ENCODE data around the gene CCR4. TPM values are rescaled to one million over a fixed set of nuclear protein-coding genes. Genes with fewer than 3 reads are reported as not detected.

CCR4 gene
- total RNA-seq, 3 donors from 2014 or later = 0.32 to 0.66 (median 0.44) TPM

DNA sequence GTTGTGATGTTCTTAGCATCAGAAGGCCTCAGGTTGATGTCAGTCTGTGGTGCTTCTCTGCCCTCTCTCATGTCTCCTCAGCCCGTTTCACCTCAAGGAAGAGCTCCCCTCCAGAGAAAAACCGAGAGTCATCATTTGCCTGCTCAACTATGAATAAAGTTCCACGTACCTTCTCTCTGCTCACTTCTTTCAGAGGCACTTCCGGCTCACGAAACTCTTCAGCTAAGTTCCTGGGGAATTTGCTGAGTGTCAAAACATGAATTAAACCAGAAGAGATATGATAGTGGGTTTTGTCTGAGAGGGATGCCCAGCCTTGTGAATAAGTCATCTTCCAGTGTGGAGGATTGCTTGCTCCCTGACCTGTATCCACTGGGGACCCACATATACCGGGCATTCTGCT is 37.7 kb downstream of the CCR4 start:
- no peaks in the 10 kb centered on the region for H3K9me3 ChIP-seq
- no peak for DNase-seq (ENCODE audit: low spot score in 2 of 2)
- H3K4me1 ChIP-seq = no peaks in the 10 kb centered on the region
- no peaks in the 10 kb centered on the region for H3K36me3 ChIP-seq
- TF ChIP-seq POLR2A (IDR thresholded peaks at IDR 0.05) = no peak
- TF ChIP-seq, protein P1, sequence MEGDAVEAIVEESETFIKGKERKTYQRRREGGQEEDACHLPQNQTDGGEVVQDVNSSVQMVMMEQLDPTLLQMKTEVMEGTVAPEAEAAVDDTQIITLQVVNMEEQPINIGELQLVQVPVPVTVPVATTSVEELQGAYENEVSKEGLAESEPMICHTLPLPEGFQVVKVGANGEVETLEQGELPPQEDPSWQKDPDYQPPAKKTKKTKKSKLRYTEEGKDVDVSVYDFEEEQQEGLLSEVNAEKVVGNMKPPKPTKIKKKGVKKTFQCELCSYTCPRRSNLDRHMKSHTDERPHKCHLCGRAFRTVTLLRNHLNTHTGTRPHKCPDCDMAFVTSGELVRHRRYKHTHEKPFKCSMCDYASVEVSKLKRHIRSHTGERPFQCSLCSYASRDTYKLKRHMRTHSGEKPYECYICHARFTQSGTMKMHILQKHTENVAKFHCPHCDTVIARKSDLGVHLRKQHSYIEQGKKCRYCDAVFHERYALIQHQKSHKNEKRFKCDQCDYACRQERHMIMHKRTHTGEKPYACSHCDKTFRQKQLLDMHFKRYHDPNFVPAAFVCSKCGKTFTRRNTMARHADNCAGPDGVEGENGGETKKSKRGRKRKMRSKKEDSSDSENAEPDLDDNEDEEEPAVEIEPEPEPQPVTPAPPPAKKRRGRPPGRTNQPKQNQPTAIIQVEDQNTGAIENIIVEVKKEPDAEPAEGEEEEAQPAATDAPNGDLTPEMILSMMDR (IDR thresholded peaks at IDR 0.05) = no peak
- TF ChIP-seq POLR2AphosphoS5 (IDR thresholded peaks at IDR 0.05) = no peak
- no peak overlapping the region for H3K27ac ChIP-seq
- intact Hi-C loops (cut with DNase I; ENCODE audit: low total_unique reads) = no loop called here
- no peak overlapping the region for H3K4me3 ChIP-seq
- H3K27me3 ChIP-seq = no peaks in the 10 kb centered on the region

DNA sequence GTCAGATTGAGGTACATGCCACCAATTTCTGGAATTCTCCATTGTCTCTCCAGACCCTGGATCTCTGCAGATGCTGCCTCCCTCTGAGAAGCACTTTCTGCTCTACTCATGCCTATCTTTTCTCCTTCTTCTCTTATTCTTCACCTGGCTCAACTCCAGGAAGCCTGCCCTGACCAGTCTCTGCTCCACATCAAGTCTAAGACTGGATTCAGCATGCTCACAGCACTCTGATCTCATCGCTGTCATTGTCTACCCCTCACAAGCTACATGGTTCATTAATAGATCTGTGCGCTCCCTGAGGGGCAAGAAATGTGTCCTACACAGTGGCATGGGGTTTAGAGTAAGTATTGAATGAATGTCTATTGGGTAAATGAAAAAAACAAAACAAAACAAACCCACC is 38.7 kb downstream of the CCR4 start:
- no peak overlapping the region for H3K27ac ChIP-seq
- no peak overlapping the region for H3K4me3 ChIP-seq
- no peaks in the 10 kb centered on the region for H3K4me1 ChIP-seq
- intact Hi-C loops (cut with DNase I; ENCODE audit: low total_unique reads) = no loop called here
- H3K36me3 ChIP-seq = no peaks in the 10 kb centered on the region
- no peaks in the 10 kb centered on the region for H3K9me3 ChIP-seq
- TF ChIP-seq POLR2A (IDR thresholded peaks at IDR 0.05) (no peak), POLR2AphosphoS5 (IDR thresholded peaks at IDR 0.05) (no peak)
- no peaks in the 10 kb centered on the region for H3K27me3 ChIP-seq
- DNase-seq (ENCODE audit: low spot score in 2 of 2) = no peak

DNA sequence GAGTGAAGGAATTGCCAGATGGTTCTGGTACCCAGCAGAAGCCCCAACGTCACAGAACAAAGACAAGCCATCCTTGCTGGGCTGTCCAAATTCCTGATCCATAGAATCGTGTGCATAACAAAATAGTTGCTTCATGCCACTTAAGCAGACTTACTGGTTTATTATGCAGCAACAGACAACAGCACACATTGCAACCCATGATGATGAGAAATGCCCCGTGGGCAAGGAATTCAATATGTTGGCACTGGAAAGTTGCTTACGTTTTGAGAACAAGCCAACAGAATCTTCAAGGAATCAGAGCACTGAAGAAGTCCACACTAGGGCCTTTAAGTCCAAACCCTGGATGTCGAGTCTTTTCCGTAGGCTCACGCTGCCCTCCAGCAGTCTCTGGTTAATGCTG is 40.3 kb downstream of the CCR4 start:
- intact Hi-C loops (cut with DNase I; ENCODE audit: low total_unique reads) = no loop called here
- TF ChIP-seq, protein P1 (IDR thresholded peaks at IDR 0.05) = no peak
- no peak for TF ChIP-seq POLR2AphosphoS5 (IDR thresholded peaks at IDR 0.05)
- TF ChIP-seq POLR2A (IDR thresholded peaks at IDR 0.05) = no peak
- Histone ChIP-seq H3K9me3 (no peaks in the 10 kb centered on the region), H3K36me3 (no peaks in the 10 kb centered on the region), H3K4me1 (no peaks in the 10 kb centered on the region), H3K27ac (no peak overlapping the region), H3K4me3 (no peak overlapping the region), H3K27me3 (no peaks in the 10 kb centered on the region)
- no peak for DNase-seq (ENCODE audit: low spot score in 2 of 2)

DNA sequence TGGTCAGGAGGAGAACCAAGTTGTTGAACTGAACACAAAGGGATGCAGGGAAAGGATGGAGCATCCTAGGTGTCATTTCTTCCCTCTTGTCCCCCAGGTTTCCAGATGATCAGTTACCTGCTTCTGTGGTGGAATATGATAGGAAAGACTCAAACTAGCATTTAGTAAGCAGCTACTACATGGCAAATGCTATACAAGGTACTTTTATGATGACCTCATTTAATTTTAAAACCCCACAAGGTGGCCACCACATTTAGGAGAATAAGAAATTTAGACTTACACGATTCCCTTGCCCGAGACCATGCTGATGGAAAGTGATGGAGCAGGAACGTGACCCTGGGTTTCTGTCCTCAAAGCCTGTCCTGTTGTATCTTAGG is 40.9 kb downstream of the CCR4 start:
- H3K36me3 ChIP-seq = no peaks in the 10 kb centered on the region
- no peaks in the 10 kb centered on the region for H3K27me3 ChIP-seq
- H3K9me3 ChIP-seq = no peaks in the 10 kb centered on the region
- TF ChIP-seq POLR2A (IDR thresholded peaks at IDR 0.05) (no peak), POLR2AphosphoS5 (IDR thresholded peaks at IDR 0.05) (no peak)
- TF ChIP-seq, protein P1 (IDR thresholded peaks at IDR 0.05) = no peak
- no peak for DNase-seq (ENCODE audit: low spot score in 2 of 2)
- no peak overlapping the region for H3K27ac ChIP-seq
- H3K4me3 ChIP-seq = no peak overlapping the region
- no peaks in the 10 kb centered on the region for H3K4me1 ChIP-seq
- intact Hi-C loops (cut with DNase I; ENCODE audit: low total_unique reads) = no loop called here

DNA sequence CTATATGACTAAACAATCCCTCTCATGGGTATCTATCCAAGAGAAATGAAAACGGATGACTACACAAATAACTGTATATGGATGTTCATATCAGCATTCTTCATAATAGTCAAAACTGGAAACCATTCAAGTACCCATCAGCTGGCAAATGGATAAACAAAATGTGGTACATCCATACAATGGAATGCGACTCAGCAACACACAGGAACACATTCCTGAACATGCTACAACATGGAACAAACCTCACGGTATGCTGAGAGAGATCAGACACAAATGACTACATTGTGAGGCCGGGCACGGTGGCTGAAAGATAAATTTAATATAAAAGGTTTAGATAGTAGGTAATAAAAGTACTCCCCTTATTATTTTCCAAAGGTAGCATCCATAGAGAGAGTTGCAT is 42.6 kb downstream of the CCR4 start:
- TF ChIP-seq POLR2AphosphoS5 (IDR thresholded peaks at IDR 0.05) (no peak), POLR2A (IDR thresholded peaks at IDR 0.05) (no peak)
- TF ChIP-seq, protein P1 (IDR thresholded peaks at IDR 0.05) = no peak
- Histone ChIP-seq H3K4me1 (no peaks in the 10 kb centered on the region), H3K4me3 (no peak overlapping the region), H3K27ac (no peak overlapping the region), H3K36me3 (no peaks in the 10 kb centered on the region), H3K27me3 (no peaks in the 10 kb centered on the region), H3K9me3 (no peaks in the 10 kb centered on the region)
- intact Hi-C loops (cut with DNase I; ENCODE audit: low total_unique reads) = no loop called here
- no peak for DNase-seq (ENCODE audit: low spot score in 2 of 2)

DNA sequence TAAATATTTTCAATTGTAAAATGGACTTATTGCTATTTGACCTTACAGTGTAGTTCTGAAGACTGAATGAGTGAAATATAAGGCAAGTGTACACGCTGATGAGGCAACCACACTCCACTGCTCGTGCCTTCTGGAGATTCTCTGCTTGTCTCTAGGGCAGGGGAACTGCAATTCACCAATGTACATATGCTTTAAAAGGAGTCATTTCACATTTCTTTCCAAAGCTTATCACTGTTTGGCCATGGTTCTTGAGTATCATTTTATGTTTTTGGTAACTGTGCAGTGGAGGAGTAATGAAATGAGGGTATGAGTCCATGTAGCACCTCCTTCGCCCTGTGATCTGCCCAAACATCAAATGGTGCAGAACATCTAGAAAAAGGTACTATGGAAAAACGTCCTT is 43.7 kb downstream of the CCR4 start:
- H3K4me1 ChIP-seq = no peaks in the 10 kb centered on the region
- no peak overlapping the region for H3K4me3 ChIP-seq
- H3K27me3 ChIP-seq = no peaks in the 10 kb centered on the region
- H3K27ac ChIP-seq = no peak overlapping the region
- no peaks in the 10 kb centered on the region for H3K36me3 ChIP-seq
- intact Hi-C loops (cut with DNase I; ENCODE audit: low total_unique reads) = no loop called here
- no peak for TF ChIP-seq POLR2AphosphoS5 (IDR thresholded peaks at IDR 0.05)
- TF ChIP-seq, protein P1 (IDR thresholded peaks at IDR 0.05) = no peak
- TF ChIP-seq POLR2A (IDR thresholded peaks at IDR 0.05) = no peak
- no peak for DNase-seq (ENCODE audit: low spot score in 2 of 2)
- H3K9me3 ChIP-seq = no peaks in the 10 kb centered on the region
